Left ventricle myocardium inferior (tissue), 1 donor: ENCODE measurements around the gene DLK1. TPM values are rescaled to one million over a fixed set of nuclear protein-coding genes. Genes with fewer than 3 reads are reported as not detected.

Source experiments
- DNase-seq: peaks from one replicate; pipeline ENCODE4 v3.0.0-alpha.2; 2020
- H3K27ac ChIP-seq: fragments of 200-600 bp; replicated peaks from 2 replicates; pipeline ENCODE4 v1.8.0; 2021
- H3K27me3 ChIP-seq: fragments of 200-600 bp; 2 replicates; pipeline ENCODE4 v1.8.0; 2021; ENCODE audit warnings: low read depth
- H3K36me3 ChIP-seq: fragments of 200-600 bp; 2 replicates; pipeline ENCODE4 v1.8.0; 2021
- H3K4me1 ChIP-seq: fragments of 200-600 bp; 2 replicates; pipeline ENCODE4 v1.8.0; 2021
- H3K4me3 ChIP-seq: fragments of 200-600 bp; 2 replicates; pipeline ENCODE4 v1.8.0; 2021; ENCODE audit warnings: mild to moderate bottlenecking, moderate library complexity
- H3K9me3 ChIP-seq: fragments of 200-600 bp; replicated peaks from 2 replicates; pipeline ENCODE4 v1.8.0; 2021
- CTCF ChIP-seq: fragments of 200-600 bp; IDR thresholded peaks from 2 replicates; pipeline ENCODE4 v1.8.0; 2021; ENCODE audit warnings: antibody characterized with exemption, mild to moderate bottlenecking, borderline replicate concordance
- intact Hi-C: fragments of 100-400 bp; cut with micrococcal nuclease; formaldehyde crosslinking; loops from one replicate; pipeline ENCODE4 v1.11.0; 2022
- total RNA-seq: library from RNA; stranded (reverse); fragmentation: NEBNext Ultra II Directional; extraction: Animal tissue kit (Norgen Biotek cat#: 25700); gene quantifications from one replicate; pipeline ENCODE4 v1.2.1, GENCODE V29; 2021
- donor health status: DM: no; HTN: yes; CAD: no; lungs with severe emphysema.

DLK1 gene
- total RNA-seq, 1 donor from 2014 or later: 2.8 TPM

- TF ChIP-seq CTCF: no peak
- no peaks in the 10 kb centered on the region for H3K9me3 ChIP-seq
- H3K4me1 ChIP-seq: peaks cover 16% of the 10 kb centered on the region
- H3K4me3 ChIP-seq: no peak overlapping the region
- DNase-seq: no peak
- no peaks in the 10 kb centered on the region for H3K36me3 ChIP-seq
- H3K27ac ChIP-seq: no peak overlapping the region
- intact Hi-C loops: no loop called here
- H3K27me3 ChIP-seq: peaks cover 61% of the 10 kb centered on the region
Measured at GRCh38 chr14:100684154-100684553, 42.5 kb upstream of the DLK1 start.

GRCh38 chr14:100684961-100685360 is 41.7 kb upstream of the DLK1 start:
- intact Hi-C loops: no loop called here
- H3K27me3 ChIP-seq: peaks cover 62% of the 10 kb centered on the region
- no peak overlapping the region for H3K27ac ChIP-seq
- H3K9me3 ChIP-seq: no peaks in the 10 kb centered on the region
- H3K4me1 ChIP-seq: peaks cover 8% of the 10 kb centered on the region
- no peak overlapping the region for H3K4me3 ChIP-seq
- no peak for TF ChIP-seq CTCF
- H3K36me3 ChIP-seq: no peaks in the 10 kb centered on the region
- DNase-seq: no peak

- no peak for DNase-seq
- intact Hi-C loops: no loop called here
- no peak for TF ChIP-seq CTCF
Measured at GRCh38 chr14:100686858-100687257, 39.8 kb upstream of the DLK1 start.

GRCh38 chr14:100687386-100687785 is 39.3 kb upstream of the DLK1 start:
- Histone ChIP-seq H3K36me3 (no peaks in the 10 kb centered on the region), H3K9me3 (no peaks in the 10 kb centered on the region)
- DNase-seq: no peak

More at GRCh38 chr14:100686858-100687257, 39.8 kb upstream of the DLK1 start:
- peaks cover 64% of the 10 kb centered on the region for H3K27me3 ChIP-seq
- H3K4me3 ChIP-seq: no peak overlapping the region
- H3K9me3 ChIP-seq: no peaks in the 10 kb centered on the region
- no peak overlapping the region for H3K27ac ChIP-seq
- H3K36me3 ChIP-seq: no peaks in the 10 kb centered on the region
- H3K4me1 ChIP-seq: peaks cover 2% of the 10 kb centered on the region

GRCh38 chr14:100688051-100688450 is 38.6 kb upstream of the DLK1 start:
- H3K9me3 ChIP-seq: no peaks in the 10 kb centered on the region
- no peak overlapping the region for H3K27ac ChIP-seq
- DNase-seq: no peak
- H3K27me3 ChIP-seq: peaks cover 64% of the 10 kb centered on the region
- H3K36me3 ChIP-seq: no peaks in the 10 kb centered on the region
- intact Hi-C loops: no loop called here
- H3K4me3 ChIP-seq: no peak overlapping the region
- H3K4me1 ChIP-seq: peaks cover 3% of the 10 kb centered on the region
- TF ChIP-seq CTCF: no peak

More at GRCh38 chr14:100687386-100687785, 39.3 kb upstream of the DLK1 start:
- peaks cover 64% of the 10 kb centered on the region for H3K27me3 ChIP-seq
- no peak overlapping the region for H3K27ac ChIP-seq
- TF ChIP-seq CTCF: no peak
- H3K4me1 ChIP-seq: peaks cover 3% of the 10 kb centered on the region
- no peak overlapping the region for H3K4me3 ChIP-seq
- intact Hi-C loops: no loop called here
